ENCODE results near the gene TENM3. TPM values are rescaled to one million over a fixed set of nuclear protein-coding genes. Genes with fewer than 3 reads are reported as not detected.
"Not testable (repeated sequence)": the region's sequence is repeated elsewhere in the genome, so short reads cannot be mapped to it uniquely, and the experiment has no call there.

TENM3 gene
- total and polyA plus RNA-seq, 7 experiments from 2014 or later, result not detected

- Histone ChIP-seq H3K4me3 (ENCODE audit: low read length) (no peak overlapping the region), H3K36me3 (ENCODE audit: control insufficient read depth in 2 of 3, insufficient read depth in 3 of 3, low read length in 3 of 3) (no peaks in the 10 kb centered on the region), H3K4me1 (ENCODE audit: control insufficient read depth in 2 of 2, insufficient read depth in 2 of 2, low read length in 2 of 2) (no peaks in the 10 kb centered on the region), H3K27me3 (ENCODE audit: control insufficient read depth in 2 of 2, insufficient read depth in 2 of 2, low read length in 2 of 2) (no peaks in the 10 kb centered on the region), H3K9me3 (ENCODE audit: control insufficient read depth in 2 of 3, low read length in 3 of 3) (no peaks in the 10 kb centered on the region), H3K27ac (ENCODE audit: low read depth, low read length) (no peak overlapping the region)
- intact Hi-C loops (cut with micrococcal nuclease), result no loop called here
- ChIA-PET CTCF (no interaction called here), POLR2A (no interaction called here)
- Mint-ChIP-seq H3K4me1 (no peaks in the 10 kb centered on the region), H3K36me3 (no peaks in the 10 kb centered on the region), H3K9me3 (peaks cover 0 to 8% (median 2%) of the 10 kb centered on the region in 11 donors), H3K27me3 (peaks cover 0 to 27% (median 0%) of the 10 kb centered on the region in 5 donors), H3K27ac (no peak overlapping the region), H3K4me3 (no peak overlapping the region)
- DNase-seq, result no peak
- ATAC-seq, result no peak
Measured at GRCh38 chr4:182233310-182234090, 9.7 kb upstream of the TENM3 start.

GRCh38 chr4:182235021-182235795 lies 8.0 kb upstream of the TENM3 start:
- ATAC-seq (no peak), DNase-seq (no peak)
- Mint-ChIP-seq H3K27ac (no peak overlapping the region), H3K9me3 (peaks cover 0 to 8% (median 2%) of the 10 kb centered on the region in 11 donors), H3K27me3 (peaks cover 0 to 24% (median 0%) of the 10 kb centered on the region in 5 donors), H3K36me3 (no peaks in the 10 kb centered on the region), H3K4me1 (no peaks in the 10 kb centered on the region), H3K4me3 (no peak overlapping the region)
- H3K9me3 ChIP-seq (ENCODE audit: control insufficient read depth in 2 of 3, low read length in 3 of 3), result no peaks in the 10 kb centered on the region
- intact Hi-C loops (cut with micrococcal nuclease), result no loop called here
- no peaks in the 10 kb centered on the region for H3K36me3 ChIP-seq (ENCODE audit: control insufficient read depth in 2 of 3, insufficient read depth in 3 of 3, low read length in 3 of 3)
- CTCF ChIA-PET, result no interaction called here
- no peaks in the 10 kb centered on the region for H3K27me3 ChIP-seq (ENCODE audit: control insufficient read depth in 2 of 2, insufficient read depth in 2 of 2, low read length in 2 of 2)
- no peak overlapping the region for H3K4me3 ChIP-seq (ENCODE audit: low read length)
- H3K4me1 ChIP-seq (ENCODE audit: control insufficient read depth in 2 of 2, insufficient read depth in 2 of 2, low read length in 2 of 2), result no peaks in the 10 kb centered on the region
- POLR2A ChIA-PET, result interaction anchor here (0.6 to 0.7 kb wide), 2 partner anchors 18 to 534 kb away, joined by 3 read pairs; no protein-coding TSS in a partner anchor
- no peak overlapping the region for H3K27ac ChIP-seq (ENCODE audit: low read depth, low read length)

- no peak overlapping the region for H3K4me3 ChIP-seq (ENCODE audit: low read length)
- Mint-ChIP-seq H3K27me3 (peaks cover 0 to 18% (median 0%) of the 10 kb centered on the region in 5 donors), H3K9me3 (peaks cover 0 to 11% (median 2%) of the 10 kb centered on the region in 11 donors), H3K36me3 (no peaks in the 10 kb centered on the region), H3K27ac (no peak overlapping the region), H3K4me3 (no peak overlapping the region), H3K4me1 (no peaks in the 10 kb centered on the region)
- intact Hi-C loops (cut with micrococcal nuclease), result no loop called here
- CTCF ChIA-PET, result no interaction called here
- no peaks in the 10 kb centered on the region for H3K36me3 ChIP-seq (ENCODE audit: control insufficient read depth in 2 of 3, insufficient read depth in 3 of 3, low read length in 3 of 3)
- no peaks in the 10 kb centered on the region for H3K9me3 ChIP-seq (ENCODE audit: control insufficient read depth in 2 of 3, low read length in 3 of 3)
- no peak overlapping the region for H3K27ac ChIP-seq (ENCODE audit: low read depth, low read length)
- ATAC-seq (no peak), DNase-seq (no peak)
- no peaks in the 10 kb centered on the region for H3K27me3 ChIP-seq (ENCODE audit: control insufficient read depth in 2 of 2, insufficient read depth in 2 of 2, low read length in 2 of 2)
- no peaks in the 10 kb centered on the region for H3K4me1 ChIP-seq (ENCODE audit: control insufficient read depth in 2 of 2, insufficient read depth in 2 of 2, low read length in 2 of 2)
- POLR2A ChIA-PET, result no interaction called here
Measured at GRCh38 chr4:182236186-182236585, 7.0 kb upstream of the TENM3 start.

- intact Hi-C loops (cut with micrococcal nuclease); H3K27ac ChIP-seq (ENCODE audit: low read depth, low read length); H3K27me3 ChIP-seq (ENCODE audit: control insufficient read depth in 2 of 2, insufficient read depth in 2 of 2, low read length in 2 of 2); ATAC-seq; H3K36me3 ChIP-seq (ENCODE audit: control insufficient read depth in 2 of 3, insufficient read depth in 3 of 3, low read length in 3 of 3); DNase-seq; H3K36me3 Mint-ChIP-seq; H3K9me3 ChIP-seq (ENCODE audit: control insufficient read depth in 2 of 3, low read length in 3 of 3); H3K4me3 ChIP-seq (ENCODE audit: low read length); H3K4me1 Mint-ChIP-seq; H3K4me1 ChIP-seq (ENCODE audit: control insufficient read depth in 2 of 2, insufficient read depth in 2 of 2, low read length in 2 of 2); H3K4me3 Mint-ChIP-seq; POLR2A ChIA-PET; H3K27ac Mint-ChIP-seq: not testable (repeated sequence)
- CTCF ChIA-PET, result interaction anchor here (0.6 kb wide), 1 partner anchor 1582 kb away, joined by 4 read pairs; no protein-coding TSS in a partner anchor
- Mint-ChIP-seq H3K9me3 (peaks cover 0 to 10% (median 2%) of the 10 kb centered on the region in 11 donors), H3K27me3 (peaks cover 0 to 11% (median 0%) of the 10 kb centered on the region in 5 donors)
Measured at GRCh38 chr4:182237010-182237409, 6.2 kb upstream of the TENM3 start.

GRCh38 chr4:182238355-182238931 lies 4.8 kb upstream of the TENM3 start:
- CTCF ChIA-PET, result no interaction called here
- DNase-seq, result no peak
- Histone ChIP-seq H3K4me3 (ENCODE audit: low read length) (no peak overlapping the region), H3K36me3 (ENCODE audit: control insufficient read depth in 2 of 3, insufficient read depth in 3 of 3, low read length in 3 of 3) (no peaks in the 10 kb centered on the region), H3K4me1 (ENCODE audit: control insufficient read depth in 2 of 2, insufficient read depth in 2 of 2, low read length in 2 of 2) (no peaks in the 10 kb centered on the region), H3K27me3 (ENCODE audit: control insufficient read depth in 2 of 2, insufficient read depth in 2 of 2, low read length in 2 of 2) (no peaks in the 10 kb centered on the region), H3K27ac (ENCODE audit: low read depth, low read length) (no peak overlapping the region), H3K9me3 (ENCODE audit: control insufficient read depth in 2 of 3, low read length in 3 of 3) (no peaks in the 10 kb centered on the region)
- intact Hi-C loops (cut with micrococcal nuclease), result no loop called here
- peaks cover 0 to 8% (median 0%) of the 10 kb centered on the region in 5 donors for H3K27me3 Mint-ChIP-seq
- POLR2A ChIA-PET, result no interaction called here
- H3K9me3 Mint-ChIP-seq, result peaks cover 2 to 16% (median 5%) of the 10 kb centered on the region in 11 donors
- H3K4me1 Mint-ChIP-seq, result no peaks in the 10 kb centered on the region
- ATAC-seq, result no peak
- H3K36me3 Mint-ChIP-seq, result no peaks in the 10 kb centered on the region
- H3K27ac Mint-ChIP-seq, result no peak overlapping the region
- H3K4me3 Mint-ChIP-seq, result no peak overlapping the region

- H3K27me3 ChIP-seq (ENCODE audit: control insufficient read depth in 2 of 2, insufficient read depth in 2 of 2, low read length in 2 of 2), result no peaks in the 10 kb centered on the region
- Mint-ChIP-seq H3K9me3 (peaks cover 2 to 16% (median 5%) of the 10 kb centered on the region in 11 donors), H3K36me3 (no peaks in the 10 kb centered on the region), H3K27me3 (peaks cover 0 to 9% (median 0%) of the 10 kb centered on the region in 5 donors), H3K27ac (no peak overlapping the region), H3K4me1 (no peaks in the 10 kb centered on the region), H3K4me3 (no peak overlapping the region)
- ATAC-seq (no peak), DNase-seq (no peak)
- H3K36me3 ChIP-seq (ENCODE audit: control insufficient read depth in 2 of 3, insufficient read depth in 3 of 3, low read length in 3 of 3), result no peaks in the 10 kb centered on the region
- H3K9me3 ChIP-seq (ENCODE audit: control insufficient read depth in 2 of 3, low read length in 3 of 3), result no peaks in the 10 kb centered on the region
- no peaks in the 10 kb centered on the region for H3K4me1 ChIP-seq (ENCODE audit: control insufficient read depth in 2 of 2, insufficient read depth in 2 of 2, low read length in 2 of 2)
- H3K27ac ChIP-seq (ENCODE audit: low read depth, low read length), result no peak overlapping the region
- CTCF ChIA-PET, result no interaction called here
- intact Hi-C loops (cut with micrococcal nuclease), result no loop called here
- H3K4me3 ChIP-seq (ENCODE audit: low read length), result no peak overlapping the region
- POLR2A ChIA-PET, result no interaction called here
Measured at GRCh38 chr4:182240161-182241130, 2.8 kb upstream of the TENM3 start.
